ENCODE results near the gene OXGR1. TPM values are rescaled to one million over a fixed set of nuclear protein-coding genes. Genes with fewer than 3 reads are reported as not detected.

The OXGR1 gene
- total RNA-seq, 4 donors from 2014 or later, result 1.2 to 5.7 (median 1.4) TPM; not detected in 1

DNA sequence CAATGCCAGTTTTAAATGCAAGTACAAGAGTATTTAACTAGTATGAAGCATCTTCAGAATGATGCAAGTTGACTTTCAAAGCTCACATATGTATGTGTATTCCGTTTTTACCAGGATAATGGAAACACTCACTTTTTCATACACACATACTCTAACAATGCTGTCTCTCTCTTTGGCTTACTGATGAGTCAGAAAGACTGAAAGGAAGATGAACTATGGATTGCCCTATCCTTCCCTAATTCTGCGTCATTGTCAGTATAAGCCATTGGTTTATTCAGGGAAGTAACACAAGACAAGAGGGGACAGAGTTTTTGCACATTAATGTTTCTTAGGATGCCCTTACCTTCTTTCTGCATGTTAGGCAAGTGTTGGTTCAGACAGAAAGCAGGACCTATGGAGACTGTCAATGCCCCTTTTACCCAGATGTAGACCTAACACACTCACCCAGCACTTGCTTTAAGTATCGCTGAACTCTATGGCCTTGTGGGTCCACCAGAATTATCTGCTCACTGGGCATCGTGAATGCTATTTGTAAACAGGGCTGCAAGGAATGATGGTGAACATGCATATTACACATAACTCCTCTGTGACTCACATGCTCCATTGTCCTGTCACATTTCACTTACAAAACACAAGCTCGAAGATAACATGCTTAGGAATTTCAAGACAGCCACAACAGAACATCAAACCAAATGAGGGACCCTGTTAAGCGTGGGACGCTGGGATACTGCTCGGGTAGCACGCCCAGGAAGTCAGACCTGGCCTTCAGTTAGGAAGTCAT lies 10.0 kb upstream of the OXGR1 start:
- H3K27ac ChIP-seq, result no peak overlapping the region
- no peaks in the 10 kb centered on the region for H3K36me3 ChIP-seq
- no peaks in the 10 kb centered on the region for H3K9me3 ChIP-seq
- intact Hi-C loops (cut with DNase I), result no loop called here
- TF ChIP-seq, protein P1, sequence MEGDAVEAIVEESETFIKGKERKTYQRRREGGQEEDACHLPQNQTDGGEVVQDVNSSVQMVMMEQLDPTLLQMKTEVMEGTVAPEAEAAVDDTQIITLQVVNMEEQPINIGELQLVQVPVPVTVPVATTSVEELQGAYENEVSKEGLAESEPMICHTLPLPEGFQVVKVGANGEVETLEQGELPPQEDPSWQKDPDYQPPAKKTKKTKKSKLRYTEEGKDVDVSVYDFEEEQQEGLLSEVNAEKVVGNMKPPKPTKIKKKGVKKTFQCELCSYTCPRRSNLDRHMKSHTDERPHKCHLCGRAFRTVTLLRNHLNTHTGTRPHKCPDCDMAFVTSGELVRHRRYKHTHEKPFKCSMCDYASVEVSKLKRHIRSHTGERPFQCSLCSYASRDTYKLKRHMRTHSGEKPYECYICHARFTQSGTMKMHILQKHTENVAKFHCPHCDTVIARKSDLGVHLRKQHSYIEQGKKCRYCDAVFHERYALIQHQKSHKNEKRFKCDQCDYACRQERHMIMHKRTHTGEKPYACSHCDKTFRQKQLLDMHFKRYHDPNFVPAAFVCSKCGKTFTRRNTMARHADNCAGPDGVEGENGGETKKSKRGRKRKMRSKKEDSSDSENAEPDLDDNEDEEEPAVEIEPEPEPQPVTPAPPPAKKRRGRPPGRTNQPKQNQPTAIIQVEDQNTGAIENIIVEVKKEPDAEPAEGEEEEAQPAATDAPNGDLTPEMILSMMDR (IDR thresholded peaks at IDR 0.05), result no peak
- TF ChIP-seq POLR2A (IDR thresholded peaks at IDR 0.05), result no peak
- H3K27me3 ChIP-seq, result no peaks in the 10 kb centered on the region
- peaks cover 0 to 24% (median 0%) of the 10 kb centered on the region in 3 donors for H3K4me1 ChIP-seq
- H3K4me3 ChIP-seq, result no peak overlapping the region
- 79 to 84% methylated on average over 9 of the region's 9 CpGs for WGBS, 2 donors
- no peak for DNase-seq

DNA sequence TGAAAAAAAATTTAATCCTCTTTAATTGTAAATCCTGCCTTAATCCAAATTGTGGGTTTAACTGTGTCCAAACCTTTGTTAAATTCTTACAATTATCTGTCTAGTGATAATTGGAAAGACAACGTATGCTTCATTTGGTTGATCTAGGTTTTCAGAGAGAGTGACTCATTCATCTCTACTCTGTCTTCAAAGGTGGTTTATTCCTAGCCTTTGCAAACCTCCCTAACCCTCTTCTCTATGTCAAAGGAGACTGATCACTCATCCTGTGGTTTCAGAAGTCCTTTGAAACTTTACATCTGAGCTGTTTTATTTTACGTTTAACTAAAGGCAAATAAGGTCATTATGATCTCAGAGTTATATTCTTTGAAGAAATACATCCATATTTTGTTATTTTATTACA lies 8.8 kb upstream of the OXGR1 start:
- Histone ChIP-seq H3K27ac (no peak overlapping the region), H3K4me3 (no peak overlapping the region), H3K36me3 (no peaks in the 10 kb centered on the region), H3K9me3 (no peaks in the 10 kb centered on the region), H3K4me1 (peaks cover 0 to 24% (median 0%) of the 10 kb centered on the region in 3 donors), H3K27me3 (no peaks in the 10 kb centered on the region)
- intact Hi-C loops (cut with DNase I), result no loop called here
- no peak for DNase-seq
- TF ChIP-seq POLR2A (IDR thresholded peaks at IDR 0.05), result no peak
- TF ChIP-seq, protein P1 (IDR thresholded peaks at IDR 0.05), result no peak
- 47 to 49% methylated on average over 2 of the region's 2 CpGs for WGBS, 2 donors

DNA sequence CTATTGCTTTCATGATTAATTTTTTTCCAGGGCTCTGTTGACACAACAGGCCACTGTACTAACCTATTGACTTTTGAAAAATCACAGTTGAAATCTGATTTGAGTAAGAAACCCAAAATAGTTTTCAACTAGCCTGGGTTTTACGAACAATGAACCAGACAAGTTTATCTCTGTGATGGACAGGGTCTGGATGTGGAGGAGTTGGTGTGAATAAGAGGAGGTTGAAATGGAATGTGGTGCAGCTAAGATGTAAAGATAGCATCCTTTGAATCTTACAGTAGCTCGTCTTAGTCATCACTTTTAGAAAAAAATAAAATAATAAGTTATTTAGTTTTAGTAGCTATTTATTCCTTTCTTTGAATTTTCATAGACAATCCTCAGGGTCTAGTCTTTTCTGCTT lies 8.3 kb upstream of the OXGR1 start:
- no peak for TF ChIP-seq POLR2A (IDR thresholded peaks at IDR 0.05)
- TF ChIP-seq, protein P1 (IDR thresholded peaks at IDR 0.05), result no peak
- 69% methylated on average over 2 of the region's 2 CpGs for WGBS, 2 donors
- no peak overlapping the region for H3K4me3 ChIP-seq
- peaks cover 0 to 24% (median 0%) of the 10 kb centered on the region in 3 donors for H3K4me1 ChIP-seq
- no peaks in the 10 kb centered on the region for H3K9me3 ChIP-seq
- H3K27ac ChIP-seq, result no peak overlapping the region
- H3K36me3 ChIP-seq, result no peaks in the 10 kb centered on the region
- no peak for DNase-seq
- H3K27me3 ChIP-seq, result no peaks in the 10 kb centered on the region
- intact Hi-C loops (cut with DNase I), result no loop called here

DNA sequence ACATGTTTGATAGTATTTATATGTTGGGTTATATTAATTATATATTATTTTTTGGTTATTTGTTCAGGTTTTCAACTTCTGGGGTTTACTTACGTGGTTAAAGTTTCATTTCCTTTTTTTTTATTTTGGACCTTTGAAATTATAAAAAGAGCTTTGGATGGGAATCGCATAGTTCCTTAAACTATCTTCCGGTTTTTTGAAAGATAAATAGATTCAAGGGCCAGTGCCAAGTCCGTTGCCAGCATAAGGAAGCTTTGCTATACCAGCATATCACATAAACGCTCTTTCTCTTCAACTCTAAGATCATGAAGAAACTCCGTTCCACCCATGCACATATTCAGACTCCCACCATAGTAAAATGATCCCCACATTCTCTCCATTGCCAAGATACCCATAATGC lies 7.4 kb upstream of the OXGR1 start:
- H3K4me1 ChIP-seq, result peaks cover 0 to 24% (median 0%) of the 10 kb centered on the region in 3 donors
- no peak for DNase-seq
- intact Hi-C loops (cut with DNase I), result no loop called here
- no peaks in the 10 kb centered on the region for H3K27me3 ChIP-seq
- TF ChIP-seq POLR2A (IDR thresholded peaks at IDR 0.05), result no peak
- TF ChIP-seq, protein P1 (IDR thresholded peaks at IDR 0.05), result no peak
- no peaks in the 10 kb centered on the region for H3K9me3 ChIP-seq
- 25 to 35% methylated on average over 6 of the region's 6 CpGs for WGBS, 2 donors
- H3K36me3 ChIP-seq, result no peaks in the 10 kb centered on the region
- peak overlapping the region in 1 of 4 donors; percentile 7 for H3K27ac ChIP-seq
- H3K4me3 ChIP-seq, result no peak overlapping the region

DNA sequence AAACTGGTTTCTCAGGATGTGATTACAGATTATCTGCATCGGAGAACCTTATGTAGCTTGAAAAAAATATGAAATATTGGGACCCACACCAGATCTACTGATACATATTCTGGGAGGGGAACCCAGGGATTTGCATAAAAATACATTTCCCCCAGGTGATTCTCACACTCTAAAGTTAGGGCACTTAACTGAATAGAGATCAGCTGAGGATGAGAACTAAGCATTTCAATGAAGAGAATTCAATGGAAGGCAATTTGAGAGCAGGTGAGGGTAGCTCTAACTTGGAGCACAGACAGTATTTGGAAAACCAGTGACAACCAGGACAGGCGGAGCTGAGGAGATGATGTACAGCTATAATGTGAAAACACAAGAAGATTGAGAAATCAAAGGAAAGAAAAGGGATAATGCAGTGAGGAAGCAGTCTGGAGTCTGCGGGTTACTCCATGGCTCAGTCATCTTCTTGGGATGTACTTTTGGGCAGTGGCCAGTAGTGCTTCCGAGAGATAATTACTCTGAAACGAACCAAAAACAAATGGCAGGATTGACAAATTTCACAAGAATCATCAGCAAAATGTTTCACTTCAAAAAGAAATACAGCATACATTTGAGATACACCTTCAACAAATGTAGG lies 6.1 kb upstream of the OXGR1 start:
- Histone ChIP-seq H3K36me3 (no peaks in the 10 kb centered on the region), H3K27me3 (no peaks in the 10 kb centered on the region), H3K4me3 (no peak overlapping the region), H3K27ac (no peak overlapping the region), H3K9me3 (no peaks in the 10 kb centered on the region), H3K4me1 (peaks cover 0 to 19% (median 0%) of the 10 kb centered on the region in 3 donors)
- intact Hi-C loops (cut with DNase I), result no loop called here
- DNase-seq, result no peak
- 71 to 80% methylated on average over 5 of the region's 5 CpGs for WGBS, 2 donors
- no peak for TF ChIP-seq POLR2A (IDR thresholded peaks at IDR 0.05)
- TF ChIP-seq, protein P1 (IDR thresholded peaks at IDR 0.05), result no peak

Measured in esophagus squamous epithelium (tissue), 5 donors.